ENCODE measurements around the gene RAB5B.

DNA sequence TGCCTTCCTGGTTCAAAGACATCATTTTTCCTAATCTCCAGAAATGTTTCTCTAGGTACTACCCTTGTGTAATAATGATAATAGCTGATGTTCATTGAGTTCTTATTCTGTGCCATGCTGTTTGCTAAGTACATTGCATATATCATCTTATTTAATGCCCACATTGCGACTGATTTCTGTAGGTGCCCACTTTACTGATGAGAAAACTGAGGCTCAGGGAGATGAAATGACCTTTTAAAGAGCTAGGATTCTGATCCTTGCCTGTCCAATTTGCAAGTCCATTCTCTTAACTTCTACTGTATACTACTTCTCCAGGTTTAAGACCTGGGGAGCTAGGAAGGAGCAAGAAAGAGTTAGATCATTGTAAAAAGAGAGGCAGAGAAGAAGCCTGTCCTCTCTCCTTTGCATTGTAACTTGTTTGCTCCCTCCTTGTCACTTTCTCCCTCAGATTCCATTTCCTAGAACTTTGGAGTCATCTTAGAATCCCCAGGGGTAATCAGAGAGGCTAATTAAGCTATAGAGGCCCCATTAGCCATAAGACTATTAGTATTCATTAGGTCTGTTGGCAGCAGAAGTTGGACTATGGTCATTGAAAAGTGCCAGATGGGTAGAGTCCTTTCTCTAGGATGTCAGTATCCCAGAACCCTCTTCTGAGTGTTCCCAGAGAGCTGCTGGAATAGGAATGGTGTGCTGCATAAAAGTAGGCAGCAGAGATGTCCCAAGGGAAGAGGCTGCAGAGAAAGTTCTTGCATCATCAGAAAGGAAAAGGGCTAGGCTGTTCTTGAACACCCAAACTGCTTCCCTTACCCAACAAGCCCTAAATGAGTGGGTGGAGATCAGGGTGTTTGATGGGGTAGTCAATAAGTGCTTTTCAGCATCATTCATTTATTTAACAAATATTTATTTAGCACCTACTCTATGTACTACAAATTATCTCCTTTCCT is 39.8 kb upstream of the RAB5B start:
- TF ChIP-seq, protein P1, sequence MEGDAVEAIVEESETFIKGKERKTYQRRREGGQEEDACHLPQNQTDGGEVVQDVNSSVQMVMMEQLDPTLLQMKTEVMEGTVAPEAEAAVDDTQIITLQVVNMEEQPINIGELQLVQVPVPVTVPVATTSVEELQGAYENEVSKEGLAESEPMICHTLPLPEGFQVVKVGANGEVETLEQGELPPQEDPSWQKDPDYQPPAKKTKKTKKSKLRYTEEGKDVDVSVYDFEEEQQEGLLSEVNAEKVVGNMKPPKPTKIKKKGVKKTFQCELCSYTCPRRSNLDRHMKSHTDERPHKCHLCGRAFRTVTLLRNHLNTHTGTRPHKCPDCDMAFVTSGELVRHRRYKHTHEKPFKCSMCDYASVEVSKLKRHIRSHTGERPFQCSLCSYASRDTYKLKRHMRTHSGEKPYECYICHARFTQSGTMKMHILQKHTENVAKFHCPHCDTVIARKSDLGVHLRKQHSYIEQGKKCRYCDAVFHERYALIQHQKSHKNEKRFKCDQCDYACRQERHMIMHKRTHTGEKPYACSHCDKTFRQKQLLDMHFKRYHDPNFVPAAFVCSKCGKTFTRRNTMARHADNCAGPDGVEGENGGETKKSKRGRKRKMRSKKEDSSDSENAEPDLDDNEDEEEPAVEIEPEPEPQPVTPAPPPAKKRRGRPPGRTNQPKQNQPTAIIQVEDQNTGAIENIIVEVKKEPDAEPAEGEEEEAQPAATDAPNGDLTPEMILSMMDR (IDR thresholded peaks at IDR 0.05): no peak
- TF ChIP-seq EP300 (IDR thresholded peaks at IDR 0.05) (no peak), POLR2A (IDR thresholded peaks at IDR 0.05) (no peak)

All from ovary (tissue), 3 donors.